Neural cell (in vitro differentiated cells): Measurements from ENCODE around the gene HNRNPM.

Experiments used
- CTCF ChIP-seq: fragments of 450-650 bp; IDR thresholded peaks from 2 replicates; pipeline ENCODE4 v1.5.1; 2014; ENCODE audit warnings: antibody characterized with exemption, mild to moderate bottlenecking, moderate library complexity; ENCODE audit not compliant: poor library complexity, severe bottlenecking
- EP300 ChIP-seq: fragments of 450-650 bp; conservative IDR thresholded peaks from 2 replicates; pipeline ENCODE4 v1.6.1; 2014; ENCODE audit warnings: antibody characterized with exemption, mild to moderate bottlenecking, moderate library complexity; ENCODE audit not compliant: poor library complexity, severe bottlenecking
- EZH2 ChIP-seq: fragments of 200-600, 300-800 bp; shearing (Covaris generic), sonication (generic); IDR thresholded peaks from 2 replicates; pipeline ENCODE4 v1.6.1; 2014; ENCODE audit warnings: antibody characterized with exemption, low read length, borderline replicate concordance, mild to moderate bottlenecking; ENCODE audit not compliant: insufficient read depth, poor library complexity, severe bottlenecking
- POLR2AphosphoS5 ChIP-seq: IDR thresholded peaks from 2 replicates; pipeline ENCODE4 v1.6.1; 2012
- SMC3 ChIP-seq: fragments of 450-650 bp; conservative IDR thresholded peaks from 2 replicates; pipeline ENCODE4 v1.6.1; 2014; ENCODE audit warnings: antibody characterized with exemption, mild to moderate bottlenecking, moderate library complexity; ENCODE audit not compliant: poor library complexity

- TF ChIP-seq CTCF: no peak
- no peak for TF ChIP-seq POLR2AphosphoS5
- TF ChIP-seq EP300: no peak
- TF ChIP-seq EZH2: no peak
- TF ChIP-seq SMC3: no peak
Observed at GRCh38 chr19:8478598-8478997, 33.8 kb downstream of the HNRNPM start.
